ENCODE measurements around the gene ZNF415.

GRCh38 chr19:53165691-53166091 is 33.0 kb upstream of the ZNF415 start:
- TF ChIP-seq POLR2A (IDR thresholded peaks at IDR 0.05; ENCODE audit: low read depth, low read length) (no peak), POLR2AphosphoS5 (IDR thresholded peaks at IDR 0.05; ENCODE audit: low read depth, low read length) (no peak), POU2F2 (IDR thresholded peaks at IDR 0.05; ENCODE audit: low read depth, low read length) (no peak)

All from GM12891 (cell line).